OCI-LY7 (cell line): ENCODE results near the gene KCNQ1.

ENCODE experiments used
- CTCF ChIP-seq: fragments of 200-600 bp; sonication (generic); conservative IDR thresholded peaks from 2 replicates; pipeline ENCODE4 v1.5.1; 2014; ENCODE audit warnings: mild to moderate bottlenecking, antibody characterized with exemption, low read length, moderate library complexity, mixed read lengths
- EZH2phosphoT487 ChIP-seq: fragments of 200-600 bp; sonication (generic); IDR thresholded peaks from 2 replicates; pipeline ENCODE4 v1.6.1; 2018; ENCODE audit warnings: low read depth, borderline replicate concordance, mild to moderate bottlenecking, mixed run types, antibody characterized with exemption, low read length, moderate library complexity, mixed read lengths

GRCh38 chr11:2521733-2522630, 77.2 kb downstream of the KCNQ1 start:
- TF ChIP-seq CTCF (no peak), EZH2phosphoT487 (no peak)
